NCI-H1417 (cell line): ENCODE measurements around the gene ARHGEF11.
A peak's percentile ranks its signal among the peaks of the same experiment; 100 is the strongest.

ENCODE experiments used
- DNase-seq, 3 experiments: peaks; one replicate each; lab custom pipeline; 2025; lab: John Stamatoyannopoulos, UW

ARHGEF11 gene

DNA sequence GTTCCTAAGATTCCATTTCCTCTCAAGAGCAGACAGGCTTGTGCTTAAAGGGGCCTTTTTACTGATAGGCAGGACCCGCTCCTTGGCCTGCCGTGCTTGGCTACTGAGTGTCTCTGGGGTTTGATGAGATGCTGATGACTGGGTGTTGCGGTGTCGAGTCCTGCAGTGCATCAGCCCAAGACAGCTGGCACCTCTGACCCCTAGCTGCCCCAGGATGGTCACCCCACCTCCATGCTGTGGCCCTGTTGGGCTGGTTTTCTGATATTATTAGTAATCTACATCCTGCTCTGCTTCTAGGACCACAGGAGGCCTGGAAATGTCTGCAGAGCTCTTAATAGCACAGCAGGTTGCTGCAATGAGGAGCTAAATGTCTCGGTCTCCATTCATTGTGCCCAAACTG is 96.4 kb downstream of the ARHGEF11 start:
- DNase-seq = no peak

DNA sequence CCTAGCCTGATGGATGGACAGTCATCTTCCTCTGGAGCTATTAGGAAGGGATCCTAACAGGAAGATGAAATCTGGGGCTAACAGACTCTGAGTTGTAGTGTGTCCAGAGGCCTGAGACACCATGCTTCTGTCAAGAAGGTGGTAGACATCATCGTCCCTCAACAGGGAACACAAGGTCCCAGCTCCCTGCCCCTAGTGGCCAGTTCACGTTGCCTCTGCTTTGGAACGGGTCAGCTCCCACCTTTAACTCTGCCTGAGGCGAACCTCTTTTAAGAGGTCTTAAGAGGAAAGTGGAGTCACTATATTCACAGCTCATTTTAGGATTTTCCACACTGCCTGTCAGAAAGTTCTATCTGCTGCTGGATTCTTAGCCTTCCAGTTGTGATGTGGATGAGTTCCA is 96.8 kb downstream of the ARHGEF11 start:
- no peak for DNase-seq

- DNase-seq = no peak
These were observed 97.6 kb downstream of the ARHGEF11 start for GRCh38 chr1:156947818-156948525.

- no peak for DNase-seq
These were observed 98.4 kb downstream of the ARHGEF11 start for GRCh38 chr1:156947127-156947526.

- peak in 1 of 3 experiments; percentile 62 for DNase-seq
These were observed 99.5 kb downstream of the ARHGEF11 start for GRCh38 chr1:156945881-156946661.

DNA sequence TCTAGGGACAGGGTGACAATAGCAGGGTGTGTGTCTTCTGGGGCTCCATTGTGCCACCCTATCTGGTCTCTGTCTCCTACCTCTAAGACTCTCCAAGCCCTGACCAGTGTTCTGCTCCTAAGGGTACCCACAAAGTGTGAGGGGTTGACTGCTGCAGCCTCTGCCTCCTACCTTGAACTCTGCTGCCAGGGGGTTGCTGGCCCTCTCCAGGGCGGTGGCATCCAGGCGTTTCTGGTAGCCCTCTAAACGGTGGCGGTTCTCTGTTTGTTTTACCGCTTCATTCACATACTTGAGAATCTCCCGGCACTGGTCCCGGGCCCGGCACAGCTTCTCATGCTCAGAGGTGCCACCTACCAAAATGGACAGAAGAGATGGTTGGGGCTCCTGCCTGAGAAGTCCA is 100.7 kb downstream of the ARHGEF11 start:
- DNase-seq = no peak

DNA sequence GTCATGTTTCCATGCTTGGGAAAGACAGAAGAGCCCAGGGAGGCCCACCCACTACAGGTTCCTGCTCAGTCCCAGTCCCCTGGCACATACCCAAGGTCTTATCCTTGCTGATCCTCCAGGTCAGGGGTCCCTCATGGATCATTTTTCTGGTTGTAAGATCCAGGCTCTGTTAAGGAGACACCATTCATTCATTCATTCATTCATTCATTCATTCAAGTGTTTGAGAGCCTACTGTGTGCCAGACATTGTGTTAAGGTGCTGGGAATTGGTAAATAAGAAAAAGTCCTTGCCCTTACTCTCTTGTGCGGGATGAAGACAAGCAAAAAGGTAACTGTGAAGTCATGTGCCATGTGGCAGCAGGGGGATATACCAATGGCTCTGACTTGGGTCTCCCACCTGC is 101.3 kb downstream of the ARHGEF11 start:
- no peak for DNase-seq

- no peak for DNase-seq
These were observed 101.8 kb downstream of the ARHGEF11 start for GRCh38 chr1:156943756-156944155.

- no peak for DNase-seq
These were observed 103.0 kb downstream of the ARHGEF11 start for GRCh38 chr1:156942576-156942975.

DNA sequence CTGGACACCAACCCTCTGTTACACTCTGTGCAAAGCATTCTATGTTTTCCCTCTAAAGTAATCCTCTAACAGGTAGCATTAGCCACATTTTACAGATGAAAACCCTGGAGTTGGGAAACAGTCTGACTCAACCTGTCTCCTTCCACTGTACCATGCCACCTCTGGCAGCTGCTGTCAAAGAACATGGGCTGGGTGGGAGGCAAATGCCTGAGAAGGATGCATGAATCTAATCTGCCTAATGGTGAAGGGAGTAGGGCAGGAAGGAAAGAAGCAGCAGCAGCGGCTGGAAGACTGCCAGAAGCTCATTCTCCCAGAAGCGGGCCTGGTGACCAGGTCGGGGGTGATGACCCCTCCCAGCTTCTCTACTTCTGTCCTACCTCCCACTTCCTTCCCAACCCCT is 103.4 kb downstream of the ARHGEF11 start:
- no peak for DNase-seq

DNA sequence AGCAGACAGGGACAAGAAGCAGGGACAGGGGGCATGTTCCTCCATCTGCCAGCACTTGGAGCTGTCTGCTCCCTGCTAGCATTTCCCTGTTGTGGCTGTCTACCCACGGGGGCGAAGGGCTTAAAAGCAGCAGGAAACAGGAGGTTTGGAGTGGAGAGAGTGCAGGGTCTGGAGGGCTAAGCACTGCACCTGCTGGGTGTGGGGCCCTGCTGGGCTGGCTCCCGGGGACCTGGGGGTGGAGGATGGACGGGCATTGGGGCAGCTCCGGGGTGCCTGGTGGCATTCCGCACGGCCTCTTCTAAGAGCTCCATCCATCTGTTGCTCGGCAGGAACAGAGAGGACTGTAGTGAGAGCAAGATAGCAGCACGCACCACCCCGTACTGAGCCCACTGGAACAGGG is 103.9 kb downstream of the ARHGEF11 start:
- peak in 1 of 3 experiments; percentile 9 for DNase-seq

GRCh38 chr1:156939786-156940334 is 105.7 kb downstream of the ARHGEF11 start:
- DNase-seq = no peak

DNA sequence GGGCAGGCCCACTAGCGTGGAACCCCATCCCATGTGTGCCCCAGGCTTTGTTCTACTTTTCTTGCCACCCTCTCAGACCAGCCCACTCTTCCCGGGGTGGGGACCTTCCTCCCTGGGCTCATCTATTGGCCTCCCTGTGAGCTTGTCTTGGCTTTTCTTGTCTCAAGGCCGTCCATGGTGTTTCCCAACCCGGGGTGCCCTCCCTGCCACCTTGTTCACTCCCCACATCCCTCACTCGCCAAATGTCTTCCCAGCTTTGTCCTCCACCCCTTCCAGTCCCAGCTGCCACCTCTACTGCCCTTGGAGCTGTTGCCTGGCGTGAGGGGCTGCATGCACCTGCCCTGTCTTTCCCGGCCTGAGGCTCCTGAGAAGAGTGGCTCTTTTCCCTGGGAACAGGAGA is 106.7 kb downstream of the ARHGEF11 start:
- DNase-seq = no peak

- peak in 1 of 3 experiments; percentile 82 for DNase-seq
These were observed 107.7 kb downstream of the ARHGEF11 start for GRCh38 chr1:156937883-156938282.

- DNase-seq = no peak
These were observed 108.8 kb downstream of the ARHGEF11 start for GRCh38 chr1:156936721-156937220.

- no peak for DNase-seq
These were observed 109.4 kb downstream of the ARHGEF11 start for GRCh38 chr1:156936191-156936590.

DNA sequence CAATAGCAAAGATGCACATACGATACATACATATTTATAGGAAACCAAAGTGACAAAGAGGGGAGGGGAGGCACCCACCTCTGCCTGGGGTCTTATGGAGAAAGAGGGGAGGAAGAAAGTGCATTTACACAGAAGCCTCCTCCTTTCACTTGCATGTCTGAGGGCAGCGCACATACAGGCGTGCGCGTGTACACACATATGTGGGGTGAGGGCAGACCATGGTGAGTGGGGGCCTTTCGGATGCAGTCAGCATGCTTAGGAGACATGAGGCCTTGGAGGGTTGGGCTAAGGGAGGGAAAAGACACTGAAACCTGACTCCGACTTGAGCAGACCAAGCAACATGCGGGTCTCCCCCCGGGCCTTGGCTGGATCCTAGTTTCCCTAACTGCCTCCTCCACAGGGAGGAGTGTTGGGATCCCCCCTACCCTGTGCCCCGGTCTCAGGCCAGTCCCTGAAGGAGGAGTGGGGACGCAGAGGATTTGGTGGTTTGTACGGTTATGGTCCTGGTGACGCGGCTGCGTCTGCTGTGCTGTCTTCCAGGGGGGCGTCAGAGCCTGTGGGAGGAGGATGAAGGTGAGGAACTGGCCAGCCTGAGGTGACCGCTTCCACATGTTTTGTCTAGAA is 109.9 kb downstream of the ARHGEF11 start:
- no peak for DNase-seq

DNA sequence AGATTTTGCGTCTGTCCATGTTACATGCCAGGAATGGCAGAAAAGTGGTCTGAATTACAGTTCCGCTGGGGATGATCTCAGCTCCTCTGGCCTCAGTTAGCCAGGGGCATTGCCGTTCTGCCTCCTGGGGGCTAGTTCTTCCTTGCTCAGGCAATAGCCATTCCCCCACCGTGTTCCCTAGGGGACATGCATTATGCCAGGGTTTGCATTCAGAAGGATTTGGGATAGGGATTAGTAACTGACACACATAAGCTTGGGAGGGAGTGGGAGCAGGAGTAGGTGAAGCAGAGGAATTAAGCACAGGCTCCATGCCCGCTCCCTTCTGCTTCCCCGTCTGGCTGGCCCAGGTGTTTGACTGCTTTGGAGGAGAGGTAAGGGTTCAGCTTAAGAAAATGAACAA is 112.4 kb downstream of the ARHGEF11 start:
- DNase-seq = no peak

GRCh38 chr1:156931974-156932710 is 113.4 kb downstream of the ARHGEF11 start:
- DNase-seq = no peak

DNA sequence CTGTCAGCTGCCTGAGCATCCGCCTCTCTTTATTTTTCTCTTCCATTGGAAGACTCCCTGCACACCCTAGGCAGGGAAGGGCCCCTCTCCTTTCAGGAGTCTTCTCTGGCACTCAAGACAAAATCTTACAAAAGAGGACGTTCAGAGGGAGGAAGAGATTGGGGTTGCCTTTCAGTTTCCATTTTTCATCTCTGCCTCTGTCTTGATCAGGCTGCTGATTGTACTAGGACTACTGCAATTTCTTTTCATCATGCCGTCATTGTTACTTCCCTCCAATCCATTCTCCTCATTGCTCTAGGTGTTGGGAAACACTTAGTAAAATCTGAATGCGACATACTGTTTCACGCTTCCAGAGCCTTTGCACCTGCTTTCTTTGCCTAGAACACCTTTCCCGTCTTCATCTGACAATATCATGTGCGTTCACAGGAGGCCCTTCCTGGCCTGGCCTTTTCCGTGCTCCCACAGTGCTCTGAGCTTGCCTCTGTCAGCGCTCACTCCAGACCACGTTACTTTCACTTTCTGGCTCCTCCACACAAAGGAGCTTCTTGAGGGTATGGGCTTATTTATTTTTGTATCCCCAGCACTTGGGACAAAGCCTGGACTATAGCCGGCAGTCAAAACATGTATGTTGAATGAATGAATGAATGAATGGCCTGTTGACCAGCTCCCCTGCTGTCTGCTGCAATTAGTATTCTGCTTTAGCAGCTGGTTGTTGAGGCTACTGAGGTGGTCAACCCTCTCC is 114.2 kb downstream of the ARHGEF11 start:
- DNase-seq = no peak

GRCh38 chr1:156930483-156930882 is 115.1 kb downstream of the ARHGEF11 start:
- DNase-seq = no peak
